PFSK-1 (cell line): ENCODE measurements around the gene MAP7D3.

Source experiments
- POLR2AphosphoS5 ChIP-seq: IDR thresholded peaks from 2 replicates; pipeline ENCODE4 v1.6.1; 2012; ENCODE audit warnings: low read depth, mild to moderate bottlenecking, control low read depth, low read length, moderate library complexity
- TF ChIP-seq, protein P1 (sequence below), 2 experiments: IDR thresholded peaks; 2 replicates each; pipeline versions ENCODE4 v1.6.1 to v1.8.0; 2011 to 2012; ENCODE audit warnings: low read depth in 2 of 2, low read length in 2 of 2, control low read depth in 1 of 2, inconsistent platforms in 1 of 2, mild to moderate bottlenecking in 1 of 2, moderate library complexity in 1 of 2; ENCODE audit not compliant: insufficient read depth in 1 of 2

DNA sequence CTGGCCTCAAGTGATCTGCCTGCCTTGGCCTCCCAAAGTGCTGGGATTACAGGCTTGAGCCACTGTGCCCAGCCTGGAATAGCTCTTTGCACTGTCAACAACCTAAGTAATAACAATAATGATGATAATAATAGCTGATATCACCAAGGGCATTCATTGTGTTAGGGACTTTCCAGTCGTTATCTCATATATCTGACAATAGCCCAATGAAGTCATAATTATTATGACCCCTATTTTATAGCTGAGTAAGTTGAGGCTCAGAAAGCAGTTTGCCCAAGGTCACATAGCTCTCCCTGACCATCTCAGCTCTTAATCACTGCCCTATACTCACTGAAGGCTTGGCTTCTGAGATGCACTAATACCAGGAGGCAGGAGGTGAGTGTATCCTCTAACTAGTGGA, 18.7 kb upstream of the MAP7D3 start:
- no peak for TF ChIP-seq POLR2AphosphoS5
- TF ChIP-seq, protein P1, sequence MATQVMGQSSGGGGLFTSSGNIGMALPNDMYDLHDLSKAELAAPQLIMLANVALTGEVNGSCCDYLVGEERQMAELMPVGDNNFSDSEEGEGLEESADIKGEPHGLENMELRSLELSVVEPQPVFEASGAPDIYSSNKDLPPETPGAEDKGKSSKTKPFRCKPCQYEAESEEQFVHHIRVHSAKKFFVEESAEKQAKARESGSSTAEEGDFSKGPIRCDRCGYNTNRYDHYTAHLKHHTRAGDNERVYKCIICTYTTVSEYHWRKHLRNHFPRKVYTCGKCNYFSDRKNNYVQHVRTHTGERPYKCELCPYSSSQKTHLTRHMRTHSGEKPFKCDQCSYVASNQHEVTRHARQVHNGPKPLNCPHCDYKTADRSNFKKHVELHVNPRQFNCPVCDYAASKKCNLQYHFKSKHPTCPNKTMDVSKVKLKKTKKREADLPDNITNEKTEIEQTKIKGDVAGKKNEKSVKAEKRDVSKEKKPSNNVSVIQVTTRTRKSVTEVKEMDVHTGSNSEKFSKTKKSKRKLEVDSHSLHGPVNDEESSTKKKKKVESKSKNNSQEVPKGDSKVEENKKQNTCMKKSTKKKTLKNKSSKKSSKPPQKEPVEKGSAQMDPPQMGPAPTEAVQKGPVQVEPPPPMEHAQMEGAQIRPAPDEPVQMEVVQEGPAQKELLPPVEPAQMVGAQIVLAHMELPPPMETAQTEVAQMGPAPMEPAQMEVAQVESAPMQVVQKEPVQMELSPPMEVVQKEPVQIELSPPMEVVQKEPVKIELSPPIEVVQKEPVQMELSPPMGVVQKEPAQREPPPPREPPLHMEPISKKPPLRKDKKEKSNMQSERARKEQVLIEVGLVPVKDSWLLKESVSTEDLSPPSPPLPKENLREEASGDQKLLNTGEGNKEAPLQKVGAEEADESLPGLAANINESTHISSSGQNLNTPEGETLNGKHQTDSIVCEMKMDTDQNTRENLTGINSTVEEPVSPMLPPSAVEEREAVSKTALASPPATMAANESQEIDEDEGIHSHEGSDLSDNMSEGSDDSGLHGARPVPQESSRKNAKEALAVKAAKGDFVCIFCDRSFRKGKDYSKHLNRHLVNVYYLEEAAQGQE (IDR thresholded peaks at IDR 0.05; ENCODE audit: insufficient read depth in 1 of 2, low read depth in 2 of 2, low read length in 2 of 2) = no peak
